ENCODE data around the gene KIAA0513. TPM values are rescaled to one million over a fixed set of nuclear protein-coding genes. Genes with fewer than 3 reads are reported as not detected.
"Not testable (repeated sequence)": the region's sequence is repeated elsewhere in the genome, so short reads cannot be mapped to it uniquely, and the experiment has no call there.

The KIAA0513 gene
- total RNA-seq, 1 donor from 2014 or later: 7.4 TPM

GRCh38 chr16:85117418-85117817 is 89.8 kb downstream of the KIAA0513 start:
- ATAC-seq: no peak
- intact Hi-C loops (cut with DNase I): loop anchor here (5.0 kb wide), 1 partner anchor 130 kb away; no protein-coding TSS in a partner anchor
- DNase-seq (ENCODE audit: missing footprints): peak; percentile 14

DNA sequence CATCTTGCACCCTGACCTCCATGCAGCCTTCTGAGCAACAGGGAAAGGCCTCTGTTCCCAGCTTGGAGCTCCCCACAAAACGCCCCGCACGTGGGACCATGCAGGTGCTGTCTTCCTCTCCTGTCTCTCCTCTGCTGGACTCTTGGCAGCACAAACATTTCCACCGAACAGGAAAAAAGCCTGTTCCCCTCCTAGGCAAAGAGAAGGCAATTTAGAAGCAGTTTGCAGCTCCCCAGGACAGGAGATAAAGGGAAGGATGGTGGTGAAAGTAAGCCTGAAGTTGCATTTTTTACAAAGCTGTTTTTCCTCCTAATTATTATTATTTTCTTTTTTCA is 92.4 kb downstream of the KIAA0513 start:
- DNase-seq (ENCODE audit: missing footprints) (peak; percentile 30), ATAC-seq (no peak)
- intact Hi-C loops (cut with DNase I): loop anchor here (5.0 kb wide), 1 partner anchor 52 kb away; no protein-coding TSS in a partner anchor

DNA sequence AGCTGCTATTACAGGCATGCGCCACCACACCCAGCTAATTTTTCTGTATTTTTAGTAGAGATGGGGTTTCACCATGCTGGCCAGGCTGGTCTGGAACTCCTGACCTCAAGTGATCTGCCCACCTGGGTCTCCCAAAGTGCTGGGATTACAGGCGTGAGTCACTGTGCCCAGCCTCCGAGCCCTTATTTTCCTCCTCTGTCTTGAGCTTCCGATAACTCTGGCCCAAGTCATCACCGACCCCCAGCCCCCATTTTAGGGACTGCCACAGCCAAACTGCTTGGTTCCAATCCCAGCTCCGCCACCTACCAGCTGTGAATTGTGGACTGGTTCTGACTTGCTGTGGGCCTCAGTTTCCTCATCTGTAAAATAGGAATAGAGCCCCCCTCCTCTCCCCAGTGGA is 95.8 kb downstream of the KIAA0513 start:
- ATAC-seq; DNase-seq (ENCODE audit: missing footprints): not testable (repeated sequence)
- intact Hi-C loops (cut with DNase I): loop anchor here (5.0 kb wide), 1 partner anchor 49 kb away; no protein-coding TSS in a partner anchor

GRCh38 chr16:85123891-85124635 is 96.5 kb downstream of the KIAA0513 start:
- DNase-seq (ENCODE audit: missing footprints) (peak; percentile 64), ATAC-seq (peak; percentile 74)
- intact Hi-C loops (cut with DNase I): loop anchor here (5.0 kb wide), 1 partner anchor 48 kb away; no protein-coding TSS in a partner anchor

GRCh38 chr16:85124636-85125346 is 97.2 kb downstream of the KIAA0513 start:
- ATAC-seq (no peak), DNase-seq (ENCODE audit: missing footprints) (peak; percentile 60)
- intact Hi-C loops (cut with DNase I): loop anchor here (5.0 kb wide), 2 partner anchors 48 to 108 kb away; no protein-coding TSS in a partner anchor

DNA sequence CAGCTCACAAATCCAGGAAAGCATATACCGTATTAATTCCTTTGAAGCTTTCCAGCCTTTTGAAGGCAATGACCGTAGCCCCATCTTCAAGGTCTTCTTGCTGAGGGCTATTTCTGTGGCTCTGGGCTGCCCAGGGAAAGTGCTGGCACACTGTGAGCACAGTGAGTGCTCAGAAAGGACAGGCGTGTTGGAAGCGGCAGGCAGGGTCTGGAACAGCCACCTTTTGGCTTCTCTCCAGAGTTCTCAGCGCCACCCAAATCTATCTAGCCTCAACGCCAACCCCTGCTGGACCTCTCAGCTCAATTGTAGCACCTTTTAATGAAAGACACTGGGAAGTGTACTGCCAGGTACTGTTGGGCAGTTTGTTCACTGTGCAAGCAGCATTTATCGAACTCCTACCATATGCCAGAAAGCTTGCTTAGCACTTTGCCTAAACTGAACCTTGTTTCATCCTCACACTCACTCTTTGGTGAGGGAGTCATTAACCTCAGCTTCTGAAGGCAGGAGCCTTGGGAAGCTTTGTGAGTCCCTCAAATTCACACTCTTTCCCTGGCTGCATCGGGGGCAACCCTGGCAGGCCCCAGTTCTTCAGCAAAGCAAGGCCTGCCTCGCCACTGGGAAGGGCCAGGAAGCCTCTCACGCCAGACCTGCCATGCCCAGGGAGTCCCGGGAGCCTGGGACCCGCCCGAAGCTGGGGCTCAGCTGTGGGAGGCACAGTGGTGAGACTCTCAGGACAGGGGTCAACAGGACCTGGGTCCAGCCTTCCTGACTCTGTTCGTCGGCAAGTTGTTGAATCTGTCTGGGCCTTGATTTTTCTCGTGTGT is 98.2 kb downstream of the KIAA0513 start:
- ATAC-seq (peak; percentile 83), DNase-seq (ENCODE audit: missing footprints) (peak; percentile 66)
- intact Hi-C loops (cut with DNase I): loop anchor here (5.0 kb wide), 1 partner anchor 107 kb away; no protein-coding TSS in a partner anchor

GRCh38 chr16:85126394-85126704 is 98.8 kb downstream of the KIAA0513 start:
- no peak for ATAC-seq
- peak; percentile 26 for DNase-seq (ENCODE audit: missing footprints)
- intact Hi-C loops (cut with DNase I): loop anchor here (5.0 kb wide), 1 partner anchor 106 kb away; no protein-coding TSS in a partner anchor

DNA sequence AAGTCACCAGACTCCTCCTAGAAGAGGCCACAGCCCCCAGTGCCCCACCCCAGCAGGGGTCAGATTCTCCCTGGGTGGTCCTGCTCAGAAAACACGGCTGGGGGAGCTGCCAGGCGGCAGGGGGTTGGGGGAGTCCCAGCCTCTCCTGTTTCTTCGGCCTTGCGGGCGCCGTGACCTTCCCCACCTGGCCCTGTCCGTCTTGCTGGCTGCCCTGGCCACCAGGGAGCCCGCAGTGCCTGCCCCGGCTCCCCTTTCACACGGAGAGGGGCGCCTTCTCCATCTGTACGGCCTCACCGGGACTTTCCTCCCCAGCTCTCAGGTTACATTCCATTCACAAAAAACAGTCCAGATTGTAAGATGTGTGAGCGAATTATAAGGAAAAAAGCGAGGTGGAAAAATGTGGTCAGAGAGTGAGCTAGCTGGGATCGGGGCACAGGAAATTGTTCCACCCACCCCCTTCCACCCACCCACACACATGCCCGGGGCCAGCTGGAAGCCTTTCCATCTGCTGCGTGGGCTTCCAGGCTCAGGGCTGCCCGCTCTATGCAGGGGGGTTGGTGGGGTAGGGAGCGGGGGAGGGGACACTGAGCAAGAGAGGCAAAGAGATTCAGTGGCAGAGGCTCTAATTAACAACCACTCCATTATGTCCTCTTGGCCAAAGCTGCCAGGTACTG is 99.2 kb downstream of the KIAA0513 start:
- ATAC-seq: no peak
- DNase-seq (ENCODE audit: missing footprints): peak; percentile 22
- intact Hi-C loops (cut with DNase I): loop anchor here (5.0 kb wide), 1 partner anchor 105 kb away; no protein-coding TSS in a partner anchor

DNA sequence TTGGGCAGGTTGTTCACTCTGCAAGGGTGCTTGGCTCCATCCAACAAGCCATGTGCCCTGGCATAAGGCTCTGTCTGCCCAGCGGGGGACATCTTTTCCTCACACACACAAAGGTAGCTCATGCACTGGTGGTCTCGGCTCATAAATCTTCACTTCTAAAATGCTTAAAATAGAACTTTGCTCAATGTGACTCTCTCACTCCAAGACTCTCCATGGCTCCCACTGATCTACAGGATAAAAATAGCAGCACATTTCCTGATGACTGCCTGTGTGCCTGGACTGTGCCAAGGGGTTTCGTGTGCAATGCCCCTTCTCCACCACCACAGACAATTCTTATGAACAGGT is 99.8 kb downstream of the KIAA0513 start:
- ATAC-seq (no peak), DNase-seq (ENCODE audit: missing footprints) (peak; percentile 31)
- intact Hi-C loops (cut with DNase I): loop anchor here (5.0 kb wide), 1 partner anchor 105 kb away; no protein-coding TSS in a partner anchor

- peak; percentile 0 for DNase-seq (ENCODE audit: missing footprints)
- intact Hi-C loops (cut with DNase I): loop anchor here (5.0 kb wide), 1 partner anchor 104 kb away; no protein-coding TSS in a partner anchor
- no peak for ATAC-seq
Measured at GRCh38 chr16:85128079-85128837, 100.7 kb downstream of the KIAA0513 start.

- peak; percentile 1 for DNase-seq (ENCODE audit: missing footprints)
- no peak for ATAC-seq
- intact Hi-C loops (cut with DNase I): loop anchor here (5.0 kb wide), 1 partner anchor 102 kb away; no protein-coding TSS in a partner anchor
Measured at GRCh38 chr16:85129876-85130704, 102.5 kb downstream of the KIAA0513 start.

DNA sequence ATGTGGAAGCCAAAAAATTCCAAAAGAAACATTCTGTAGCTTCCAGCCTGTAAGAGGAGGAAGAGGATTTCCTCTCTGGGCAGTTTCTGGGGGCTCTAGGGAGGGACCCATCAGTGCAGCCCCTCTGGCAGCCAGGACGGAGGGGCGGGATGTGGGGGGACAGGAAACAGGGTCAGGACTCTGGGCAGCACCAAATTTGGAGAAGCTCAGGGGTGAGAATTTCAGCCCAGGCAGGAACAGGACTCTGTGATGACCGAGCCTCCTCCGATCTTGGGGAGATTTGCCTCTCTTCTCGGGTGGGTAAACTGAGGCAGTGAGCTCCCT is 103.1 kb downstream of the KIAA0513 start:
- intact Hi-C loops (cut with DNase I): no loop called here
- DNase-seq (ENCODE audit: missing footprints): peak; percentile 64
- ATAC-seq: no peak

DNA sequence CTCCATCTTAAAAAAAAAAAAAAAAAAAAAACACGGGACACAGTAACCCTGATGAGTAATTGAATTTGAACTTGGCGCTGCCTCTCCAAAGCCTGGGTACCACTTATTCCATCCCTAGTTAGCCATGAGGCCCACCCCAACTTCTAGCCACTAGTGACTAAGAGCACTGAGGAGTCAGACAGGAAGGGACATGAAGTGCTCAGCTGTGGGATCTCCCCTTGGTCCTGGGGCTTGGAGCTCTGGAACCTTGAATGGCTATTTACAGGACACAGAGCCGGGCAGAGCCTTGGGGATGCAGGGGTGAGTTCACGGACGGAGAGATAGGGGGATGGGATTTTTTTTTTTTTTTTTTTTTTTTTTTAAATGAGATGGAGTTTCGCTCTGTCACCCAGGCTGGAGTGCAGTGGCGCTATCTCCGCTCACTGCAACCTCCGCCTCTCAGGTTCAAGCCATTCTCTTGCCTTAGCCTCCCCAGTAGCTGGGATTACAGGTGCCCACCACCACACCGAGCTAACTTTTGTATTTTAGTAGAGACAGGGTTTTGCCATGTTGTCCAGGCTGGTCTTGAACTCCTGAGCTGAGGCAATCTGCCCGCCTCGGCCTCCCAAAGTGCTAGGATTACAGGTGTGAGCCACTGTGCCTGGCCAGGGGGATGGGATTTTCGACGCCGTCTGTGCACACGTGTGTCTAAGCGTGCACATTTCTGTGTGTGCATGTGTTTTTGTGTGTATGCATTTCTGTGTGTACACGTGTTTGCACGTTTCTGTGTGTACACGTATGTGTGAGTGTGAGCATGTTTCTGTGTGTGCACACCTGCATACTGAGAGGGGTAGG is 105.1 kb downstream of the KIAA0513 start:
- DNase-seq (ENCODE audit: missing footprints) (peak; percentile 52), ATAC-seq (no peak)
- intact Hi-C loops (cut with DNase I): no loop called here

DNA sequence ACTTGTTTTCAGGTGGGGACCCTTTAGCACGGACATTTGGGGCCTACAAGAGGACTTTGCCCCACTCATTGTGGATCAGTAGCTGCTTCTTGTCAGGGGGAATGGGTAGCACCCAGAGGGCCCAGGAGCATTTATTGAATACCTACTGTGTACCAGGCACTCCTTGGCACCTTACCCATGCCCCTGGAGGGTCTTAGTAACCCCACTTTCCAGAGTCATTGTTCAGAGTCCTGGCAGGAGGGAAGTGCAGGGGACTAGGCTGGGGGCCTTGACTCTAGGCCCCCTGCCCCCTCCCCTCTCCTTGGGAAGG is 105.7 kb downstream of the KIAA0513 start:
- no peak for ATAC-seq
- intact Hi-C loops (cut with DNase I): no loop called here
- DNase-seq (ENCODE audit: missing footprints): no peak

DNA sequence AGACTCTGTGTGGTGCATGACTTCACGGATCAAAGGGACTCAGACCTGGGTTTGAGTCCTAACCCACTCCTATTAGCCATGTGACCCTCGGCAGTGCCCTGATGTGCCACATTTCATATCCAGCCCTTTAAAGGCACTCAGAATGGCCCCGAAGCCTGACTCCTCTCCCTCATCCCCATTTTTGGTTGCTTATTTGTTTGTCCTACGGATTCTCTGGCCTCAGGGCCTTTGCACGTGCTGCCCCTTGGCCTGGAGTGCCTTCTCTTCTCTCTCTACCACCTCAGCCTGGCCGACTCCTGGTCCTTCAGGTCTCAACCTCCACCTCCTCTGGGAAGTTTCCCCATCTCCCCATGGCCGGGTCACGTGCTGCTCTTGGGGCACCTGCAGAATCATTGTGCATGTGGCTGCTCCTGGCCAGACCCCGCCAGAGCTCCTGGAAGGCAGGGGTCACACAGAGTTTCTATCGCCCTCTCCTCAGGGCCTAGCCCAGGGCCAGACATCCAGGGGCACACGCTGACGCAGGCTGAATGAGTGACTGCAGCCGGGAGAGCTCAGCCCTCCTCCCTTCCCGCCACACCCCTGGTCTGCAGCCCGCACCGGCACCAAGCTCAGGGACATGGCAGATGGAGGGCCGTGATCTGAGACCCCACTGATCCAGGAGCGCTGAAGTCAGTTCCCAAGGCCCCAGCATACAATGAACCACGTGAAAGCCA is 106.6 kb downstream of the KIAA0513 start:
- no peak for ATAC-seq
- DNase-seq (ENCODE audit: missing footprints): peak; percentile 61
- intact Hi-C loops (cut with DNase I): no loop called here

- intact Hi-C loops (cut with DNase I): no loop called here
- ATAC-seq: no peak
- DNase-seq (ENCODE audit: missing footprints): peak; percentile 62
Measured at GRCh38 chr16:85134789-85135142, 107.2 kb downstream of the KIAA0513 start.
